HepG2 (cell line): ENCODE results near the gene DCAF8. TPM values are rescaled to one million over a fixed set of nuclear protein-coding genes. Genes with fewer than 3 reads are reported as not detected.

Experiments used
- ATAC-seq: fragments of 200-7000 bp; cut with Tn5 transposase; 3 replicates; pipeline ENCODE4 v1.9.1; 2020; ENCODE audit warnings: mild to moderate bottlenecking, moderate library complexity
- BruUV-seq: library from RNA; stranded (reverse); fragments of 400-500 nt; replicated peaks from 2 replicates; lab custom pipeline; 2021; lab: Mats Ljungman, UMichigan
- CTCF ChIA-PET: fragments of 300-600 bp; formaldehyde crosslinking; extraction: SDS; loops from one replicate; lab custom pipeline; 2021; ENCODE audit warnings: low total read pairs, inconsistent platforms, low intra/inter-chr PET ratio; lab: Yijun Ruan, JAX
- POLR2A ChIA-PET: fragments of 350-600 bp; sonication (Branson Sonifier 250); formaldehyde crosslinking; loops from one replicate; lab custom pipeline; 2020; ENCODE audit warnings: antibody characterized with exemption, inconsistent platforms; lab: Yijun Ruan, JAX
- DNase-seq: peaks from one replicate; pipeline ENCODE4 v3.0.0-alpha.2; 2015; ENCODE audit warnings: low spot score
- FAIRE-seq: peaks from 3 replicates; lab custom pipeline; 2011; peaks lifted over from hg19 to GRCh38; lab: Jason Lieb, UNC
- H2AFZ ChIP-seq: one replicate; pipeline ENCODE4 v1.6.1; 2011; ENCODE audit warnings: low read length, inconsistent platforms
- H3K27ac ChIP-seq: fragments of 300-600 bp; 3 replicates; pipeline ENCODE4 v1.8.0; 2011; ENCODE audit warnings: mixed run types, mild to moderate bottlenecking, mixed read lengths, low read length, inconsistent platforms; ENCODE audit not compliant: insufficient read depth; ENCODE audit errors: extremely low read length
- H3K27me3 ChIP-seq, 2 experiments: fragments of 200-600 bp in 1 of 2; 2 replicates in 1 of 2; 3 replicates in 1 of 2; pipeline versions ENCODE4 v1.6.0 to v1.8.0; 2011; ENCODE audit warnings: low read length in 2 of 2, mild to moderate bottlenecking in 2 of 2, moderate library complexity in 2 of 2, inconsistent platforms in 1 of 2; ENCODE audit not compliant: insufficient read depth in 2 of 2, control insufficient read depth in 1 of 2
- H3K36me3 ChIP-seq, 2 experiments: fragments of 200-600 bp in 1 of 2; replicated peaks in 1 of 2; 2 replicates in 1 of 2; 3 replicates in 1 of 2; pipeline versions ENCODE4 v1.5.1 to v1.8.0; 2011; ENCODE audit warnings: low read length in 2 of 2, inconsistent platforms in 1 of 2; ENCODE audit not compliant: insufficient read depth in 2 of 2, control insufficient read depth in 1 of 2
- H3K4me1 ChIP-seq: 2 replicates; pipeline ENCODE4 v1.5.1; 2012; ENCODE audit warnings: low read length, inconsistent platforms; ENCODE audit not compliant: insufficient read depth
- H3K4me2 ChIP-seq: 2 replicates; pipeline ENCODE4 v1.6.0; 2011; ENCODE audit warnings: low read depth, low read length, inconsistent platforms
- H3K4me3 ChIP-seq, 3 experiments: fragments of 200-600 bp in 1 of 3; sonication (generic), shearing (Covaris generic) in 1 of 3; replicated peaks in 1 of 3; 2 replicates each; pipeline ENCODE4 v1.5.1; 2011 to 2016; ENCODE audit warnings: low read length in 3 of 3, inconsistent platforms in 2 of 3, low read depth in 2 of 3, mild to moderate bottlenecking in 2 of 3, control low read depth in 1 of 3, mixed read lengths in 1 of 3; ENCODE audit not compliant: insufficient read depth in 1 of 3
- H3K79me2 ChIP-seq: one replicate; pipeline ENCODE4 v1.6.1; 2011; ENCODE audit warnings: low read length, inconsistent platforms; ENCODE audit not compliant: insufficient read depth
- H3K9ac ChIP-seq: 2 replicates; pipeline ENCODE4 v1.6.0; 2011; ENCODE audit warnings: mild to moderate bottlenecking, low read depth, low read length, inconsistent platforms; ENCODE audit not compliant: insufficient read depth
- H3K9me3 ChIP-seq: 2 replicates; pipeline ENCODE4 v1.5.1; 2012; ENCODE audit warnings: mild to moderate bottlenecking, low read length
- H4K20me1 ChIP-seq: 2 replicates; pipeline ENCODE4 v1.6.0; 2011; ENCODE audit warnings: inconsistent platforms, mild to moderate bottlenecking, low read length, moderate library complexity; ENCODE audit not compliant: insufficient read depth
- ADNP ChIP-seq: sonication (generic); formaldehyde crosslinking; IDR thresholded peaks from 2 replicates; pipeline ENCODE4 v1.4.0; 2020; ENCODE audit warnings: missing genetic modification reagents
- CHCHD3 ChIP-seq: sonication (generic); formaldehyde crosslinking; IDR thresholded peaks from 2 replicates; pipeline ENCODE4 v1.8.0; 2022; ENCODE audit warnings: mild to moderate bottlenecking, missing genetic modification reagents, moderate library complexity
- MED8 ChIP-seq: sonication (generic); formaldehyde crosslinking; IDR thresholded peaks from 2 replicates; pipeline ENCODE4 v1.8.1; 2023; ENCODE audit warnings: mild to moderate bottlenecking, missing genetic modification reagents; ENCODE audit not compliant: insufficient replicate concordance
- NFAT5 ChIP-seq: sonication (generic); formaldehyde crosslinking; IDR thresholded peaks from 2 replicates; pipeline ENCODE4 v1.4.0; 2020; ENCODE audit warnings: missing genetic modification reagents
- ZNF138 ChIP-seq: sonication (generic); formaldehyde crosslinking; IDR thresholded peaks from 2 replicates; pipeline ENCODE4 v1.5.0; 2020; ENCODE audit warnings: mild to moderate bottlenecking, low read depth, missing genetic modification reagents
- ZNF367 ChIP-seq: sonication (generic); formaldehyde crosslinking; IDR thresholded peaks from 2 replicates; pipeline ENCODE4 v1.4.0; 2020; ENCODE audit warnings: missing genetic modification reagents, borderline replicate concordance
- ZNF546 ChIP-seq: sonication (generic); formaldehyde crosslinking; conservative IDR thresholded peaks from 2 replicates; pipeline ENCODE4 v1.8.1; 2023; ENCODE audit warnings: mild to moderate bottlenecking, missing genetic modification reagents
- ZNF674 ChIP-seq: sonication (generic); formaldehyde crosslinking; IDR thresholded peaks from 2 replicates; pipeline ENCODE4 v1.5.0; 2020; ENCODE audit warnings: low read depth, mild to moderate bottlenecking, missing genetic modification reagents
- WGBS: methylation state at CpG from one replicate; pipeline ENCODE4 v1.1.6; 2017; ENCODE audit warnings: low lambda C conversion rate; 5-methylcytosine and 5-hydroxymethylcytosine counted together
- in situ Hi-C: cut with HindIII; loops from 2 replicates; pipeline ENCODE4 v1.10.0; 2017; ENCODE audit warnings: low pct_unique_long_range_greater_than_20kb; ENCODE audit not compliant: extremely low pct_ligation_motif_present
- intact Hi-C: fragments of 100-400 bp; cut with micrococcal nuclease; formaldehyde crosslinking; loops from one replicate; pipeline ENCODE4 v1.10.0; 2022; ENCODE audit not compliant: unreplicated experiment
- polyA plus RNA-seq, 8 experiments: library from polyadenylated mRNA; depleted of rRNA in 3 of 8; stranded (reverse) in 7 of 8; unstranded in 1 of 8; fragments of >200 nt; fragmentation: Illumina TruSeq in 4 of 8; extraction: Trizol in 4 of 8; gene quantifications; 2 replicates each; pipeline versions ENCODE4 v1.2.1 to v1.2.3, GENCODE V29; 2011 to 2016; ENCODE audit warnings: low read depth in 4 of 8, missing spikeins in 1 of 8, mixed read lengths in 1 of 8; ENCODE audit not compliant: insufficient read depth in 1 of 8
- total RNA-seq, 5 experiments: library from RNA; depleted of rRNA; stranded (reverse); fragments of >200 nt; fragmentation: Illumina TruSeq; extraction: Trizol; gene quantifications; 2 replicates each; pipeline ENCODE4 v1.2.3, GENCODE V29; 2016; ENCODE audit warnings: low read depth in 1 of 5

The DCAF8 gene
- total and polyA plus RNA-seq, 2 of the 13 experiments (the other 11 are each of a cell fraction or from before 2014, with no cell fraction given) = 73.4 to 79.8 TPM

GRCh38 chr1:160197231-160197630, 65.1 kb downstream of the DCAF8 start:
- Histone ChIP-seq H3K4me2 (no peak overlapping the region), H3K4me1 (peaks cover 32% of the 10 kb centered on the region), H3K27me3 (peaks cover 1 to 11% of the 10 kb centered on the region in 2 experiments; a peak in 2 of 5 replicates), H3K27ac (no peak overlapping the region), H2AFZ (no peak overlapping the region), H4K20me1 (no peaks in the 10 kb centered on the region), H3K9ac (no peak overlapping the region), H3K79me2 (no peaks in the 10 kb centered on the region), H3K9me3 (no peaks in the 10 kb centered on the region), H3K4me3 (no peak overlapping the region), H3K36me3 (no peaks in the 10 kb centered on the region)
- ChIA-PET POLR2A (no interaction called here), CTCF (no interaction called here)
- in situ Hi-C loops = no loop called here
- DNase-seq = no peak
- FAIRE-seq = no peak
- intact Hi-C loops = loop anchor here (10.0 kb wide), 1 partner anchor 178 kb away; no protein-coding TSS in a partner anchor
- no TSS peak for BruUV-seq
- 79% methylated on average over 4 of the region's 4 CpGs for WGBS
- no peak for ATAC-seq
- no peak for TF ChIP-seq ZNF674
- TF ChIP-seq ZNF546 = no peak
- TF ChIP-seq MED8 (CRISPR knock-in tag) = no peak
- TF ChIP-seq ZNF367 (CRISPR knock-in tag) = no peak
- TF ChIP-seq NFAT5 (CRISPR knock-in tag) = no peak
- no peak for TF ChIP-seq CHCHD3 (CRISPR knock-in tag)
- no peak for TF ChIP-seq ADNP (CRISPR knock-in tag)
- no peak for TF ChIP-seq ZNF138 (CRISPR knock-in tag)
- TF ChIP-seq, all 625 proteins: peak for 0
